Subcutaneous adipose tissue (tissue), 4 donors: ENCODE data around the gene CHCHD2. TPM values are rescaled to one million over a fixed set of nuclear protein-coding genes. Genes with fewer than 3 reads are reported as not detected.

Source experiments
- CTCF ChIP-seq: fragments of 450-650 bp; IDR thresholded peaks from one replicate; pipeline ENCODE4 v1.5.1; 2016; ENCODE audit warnings: low read depth, mild to moderate bottlenecking, control low read depth, antibody characterized with exemption, moderate library complexity
- small RNA-seq: library from RNA; depleted of rRNA; stranded (forward); fragments of <200 nt; gene quantifications from one replicate; pipeline ENCODE3, GENCODE V24; 2016
- total RNA-seq, 4 donors: library from RNA; depleted of rRNA; stranded (reverse); fragments of >200 nt; gene quantifications; one replicate each; pipeline ENCODE4 v1.1.0, GENCODE V29; 2016

Gene CHCHD2
- total RNA-seq, 4 donors from 2014 or later = 252 to 344 (median 293) TPM

GRCh38 chr7:56074371-56074791, 31.9 kb downstream of the CHCHD2 start:
- no peak for TF ChIP-seq CTCF

GRCh38 chr7:56063882-56064625, 42.2 kb downstream of the CHCHD2 start, which contains the start of gene SUMF2:
Gene SUMF2, plus strand, starts transcription at chr7:56064286. Its CDS starts 26 bp downstream, at chr7:56064312.
- TF ChIP-seq CTCF = no peak

GRCh38 chr7:56063500-56063881, 42.8 kb downstream of the CHCHD2 start:
- TF ChIP-seq CTCF = no peak

- TF ChIP-seq CTCF = no peak
Measured at GRCh38 chr7:56062382-56062781, 43.9 kb downstream of the CHCHD2 start.

GRCh38 chr7:56053993-56054392, 52.3 kb downstream of the CHCHD2 start:
- no peak for TF ChIP-seq CTCF

GRCh38 chr7:56053379-56053778, 52.9 kb downstream of the CHCHD2 start:
- TF ChIP-seq CTCF = no peak

Small RNAs within 50 kb of the gene (small RNA-seq; reads per million reads assigned to genes)
- gene SNORA15 = not detected
- not detected for gene SNORA22B

Other genes with a start within 250 kb of the CHCHD2 start
- gene SEPTIN14, start 243.7 kb downstream of the CHCHD2 start, total RNA-seq = not detected
- 1 to 10 TPM; 1.3 to 3.8 (median 3.2) TPM for gene ZNF713, start 219.0 kb downstream of the CHCHD2 start, total RNA-seq
- gene MRPS17, start 154.6 kb downstream of the CHCHD2 start, total RNA-seq = 10 to 100 TPM in 1 of 4 donors, 1 to 10 TPM in 3; 5.1 to 10.1 (median 6.0) TPM
- 10 to 100 TPM; 56.9 to 79.9 (median 69.8) TPM for gene NIPSNAP2, start 141.9 kb downstream of the CHCHD2 start, total RNA-seq
- gene PSPH, start 55.0 kb downstream of the CHCHD2 start, total RNA-seq = 10 to 100 TPM; 11.2 to 23.0 (median 13.2) TPM
- gene CCT6A, start 54.7 kb downstream of the CHCHD2 start, total RNA-seq = 100 to 1,000 TPM in 1 of 4 donors, 10 to 100 TPM in 3; 75.1 to 133 (median 89.5) TPM
- gene SUMF2, start 42.2 kb downstream of the CHCHD2 start, total RNA-seq = 100 to 1,000 TPM in 3 of 4 donors, 10 to 100 TPM in 1; 79.1 to 169 (median 118) TPM
- gene PHKG1, start 13.5 kb downstream of the CHCHD2 start, total RNA-seq = 1 to 10 TPM in 3 of 4 donors, not detected in 1; 1.1 to 4.2 (median 3.9) TPM
- not detected for gene NUPR2, start 9.9 kb upstream of the CHCHD2 start, total RNA-seq